HG03460 (cell line): ENCODE data around the gene NAA35.
"Not testable (repeated sequence)": the region's sequence is repeated elsewhere in the genome, so short reads cannot be mapped to it uniquely, and the experiment has no call there.

Source experiments
- ATAC-seq: cut with Tn5 transposase; IDR thresholded peaks from one replicate; pipeline ENCODE4 v1.9.1; 2021; ENCODE audit not compliant: unreplicated experiment

The NAA35 gene

DNA sequence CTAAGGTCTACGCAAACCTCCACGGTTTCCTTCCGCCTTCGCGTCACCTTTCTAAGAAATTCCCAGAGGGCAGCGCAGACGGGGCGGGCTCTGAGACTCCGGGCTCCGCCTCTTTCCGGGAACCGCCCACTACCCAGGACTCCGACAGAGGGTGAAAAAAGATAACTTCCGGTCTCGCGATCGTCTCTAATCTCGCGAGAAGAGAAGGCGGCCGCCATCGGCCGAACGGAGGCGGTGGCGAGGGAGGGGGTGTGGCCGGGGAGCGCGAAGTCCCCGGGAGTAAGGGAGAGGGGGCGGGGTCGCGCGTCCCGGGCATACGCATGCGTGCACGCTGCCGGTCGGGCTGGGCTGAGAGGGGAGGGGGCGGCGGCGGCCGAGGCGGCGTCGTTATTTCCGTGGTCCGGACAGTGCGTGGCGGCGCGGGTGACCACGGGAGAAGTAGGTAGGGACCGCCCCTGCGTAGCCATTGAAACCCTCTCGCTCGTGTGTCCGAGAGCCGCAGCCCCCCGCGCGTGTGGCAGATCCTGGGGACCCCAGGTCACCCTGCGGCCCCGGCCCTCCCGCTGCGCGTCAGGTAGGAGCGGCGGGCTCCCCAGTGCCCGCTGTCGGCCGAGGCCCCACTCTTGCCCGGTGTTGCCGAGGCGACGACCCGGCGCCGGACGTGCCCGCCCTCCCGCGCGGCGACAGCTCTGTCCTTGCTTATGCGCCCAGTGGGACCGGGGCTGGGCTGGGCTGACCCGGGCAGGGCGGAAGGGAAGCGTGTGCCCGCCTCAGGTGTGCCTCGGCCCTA lies at the start of gene NAA35:
Gene NAA35, plus strand, starts transcription at position 315 of the 790 bp plus-strand sequence. CDS start 1,014 bp downstream, outside the sequence.
- peak; percentile 85 for ATAC-seq

DNA sequence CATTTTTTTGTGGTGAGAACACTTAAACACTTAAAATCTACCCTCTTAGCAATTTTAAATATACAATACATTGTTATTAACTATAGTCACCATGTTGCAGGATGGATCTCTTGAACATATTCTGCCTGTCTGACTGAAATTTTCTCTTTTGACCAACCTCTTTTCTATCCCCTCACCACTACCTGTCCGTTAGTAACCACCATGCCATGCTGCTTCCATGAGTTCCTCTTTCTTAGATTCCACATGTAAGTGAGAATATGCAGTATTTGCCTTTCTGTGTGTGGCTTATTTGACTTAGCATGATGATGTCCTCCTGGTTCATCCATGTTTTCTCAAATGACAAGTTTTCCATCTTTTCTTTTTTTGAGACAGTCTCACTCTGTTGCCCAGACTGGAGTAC lies 48.5 kb upstream of the NAA35 start:
- no peak for ATAC-seq

DNA sequence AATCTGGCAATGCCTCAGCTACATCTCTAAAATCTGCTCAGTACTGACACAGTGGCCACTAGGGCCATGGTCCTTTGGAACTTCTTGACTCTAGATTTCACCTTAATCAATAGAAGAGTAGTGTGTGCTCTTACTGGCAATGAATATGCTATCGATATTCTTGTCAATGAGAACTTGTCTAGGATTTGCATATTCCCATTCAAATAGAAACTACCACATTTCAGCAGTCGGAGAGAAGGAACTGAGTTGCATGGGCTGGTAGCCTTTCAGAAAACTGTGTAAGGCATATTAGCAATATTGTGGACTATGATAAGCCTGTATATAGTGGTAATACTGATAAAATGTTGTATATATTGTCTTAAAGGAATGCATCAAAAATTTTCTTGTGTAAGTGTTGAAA lies 45.3 kb upstream of the NAA35 start:
- ATAC-seq: no peak

DNA sequence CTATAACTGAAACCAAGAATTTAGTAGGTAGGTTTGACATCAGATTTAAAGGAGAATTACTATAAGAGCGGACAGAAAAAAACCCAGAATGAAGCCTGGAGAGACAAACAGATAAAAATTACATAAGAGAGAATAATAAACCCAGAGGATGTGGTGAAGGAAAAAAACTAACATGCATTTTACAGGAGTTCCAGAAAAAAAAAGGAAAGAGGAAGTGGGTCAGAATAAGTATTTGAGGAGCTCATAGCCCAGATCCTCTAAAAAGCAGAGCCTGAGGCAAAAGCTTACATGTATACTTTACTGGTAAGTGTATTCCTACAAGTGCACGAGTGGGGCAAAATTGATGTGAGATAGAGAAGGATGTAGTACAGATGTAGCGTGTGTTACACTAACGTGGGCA lies 43.1 kb upstream of the NAA35 start:
- ATAC-seq: no peak

DNA sequence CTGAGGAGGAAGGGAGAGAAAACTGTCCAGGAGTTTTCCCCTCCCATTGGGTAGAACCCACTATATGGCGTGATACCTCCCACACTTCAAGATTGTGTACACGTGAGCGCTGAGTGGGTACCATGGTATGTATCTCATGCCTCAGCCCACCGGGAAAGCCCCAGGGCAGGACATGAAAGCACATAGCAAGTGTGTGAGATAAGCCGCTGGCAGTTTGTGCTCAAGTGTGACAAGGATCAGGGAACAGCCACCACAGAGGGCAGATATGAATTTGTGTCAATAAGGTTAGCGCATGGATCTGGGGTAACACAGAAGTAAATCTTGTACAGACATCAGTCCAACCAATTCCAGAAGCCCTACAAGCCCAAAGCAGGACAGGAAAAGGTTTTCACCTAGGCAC lies 42.6 kb upstream of the NAA35 start:
- ATAC-seq: no peak

DNA sequence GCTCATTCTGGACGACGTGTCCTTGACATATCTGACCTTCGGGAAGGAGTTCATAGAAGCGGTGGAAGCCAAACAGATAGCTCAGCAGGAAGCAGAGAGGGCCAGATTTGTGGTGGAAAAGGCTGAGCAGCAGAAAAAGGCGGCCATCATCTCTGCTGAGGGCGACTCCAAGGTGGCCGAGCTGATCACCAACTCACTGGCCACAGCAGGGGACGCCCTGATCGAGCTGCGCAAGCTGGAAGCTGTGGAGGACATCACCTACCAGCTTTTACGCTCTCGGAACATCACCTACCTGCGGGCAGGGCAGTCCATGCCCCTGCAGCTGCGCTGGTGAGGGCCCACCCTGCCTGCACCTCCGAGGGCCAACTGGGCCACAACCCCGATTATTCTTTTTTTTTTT lies 41.6 kb upstream of the NAA35 start:
- ATAC-seq: no peak

DNA sequence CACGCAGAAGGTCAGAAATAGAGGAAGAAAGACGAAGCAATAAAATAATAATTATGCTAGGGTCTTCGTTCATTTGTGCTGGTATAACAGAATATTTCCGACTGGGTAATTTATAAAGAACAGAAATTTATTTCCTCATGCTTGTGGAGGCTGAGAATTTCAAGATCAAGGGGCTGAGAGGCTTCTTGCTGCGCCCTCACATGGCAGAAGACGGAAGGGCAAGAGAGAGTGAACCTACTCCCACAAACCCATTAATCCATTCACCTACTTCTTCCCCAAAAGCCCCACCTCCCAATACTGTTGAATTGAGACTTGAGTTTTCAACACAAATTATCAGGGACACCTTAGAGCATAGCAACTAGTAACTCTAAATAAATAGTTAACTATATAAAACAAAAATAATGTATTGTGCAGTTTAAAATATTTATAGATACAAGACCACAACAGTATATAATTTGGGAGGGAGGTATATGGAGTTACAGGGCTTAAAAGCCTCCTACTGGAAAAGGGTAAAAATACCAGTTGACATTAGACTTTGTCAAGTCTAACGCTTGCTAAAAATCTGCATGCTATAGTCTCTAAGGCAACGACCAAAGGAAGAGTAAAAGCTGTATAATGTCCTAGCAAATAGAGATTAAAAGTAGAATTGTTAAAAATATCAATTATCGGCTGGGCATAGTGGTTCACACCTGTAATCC lies 40.3 kb upstream of the NAA35 start:
- ATAC-seq: no peak

DNA sequence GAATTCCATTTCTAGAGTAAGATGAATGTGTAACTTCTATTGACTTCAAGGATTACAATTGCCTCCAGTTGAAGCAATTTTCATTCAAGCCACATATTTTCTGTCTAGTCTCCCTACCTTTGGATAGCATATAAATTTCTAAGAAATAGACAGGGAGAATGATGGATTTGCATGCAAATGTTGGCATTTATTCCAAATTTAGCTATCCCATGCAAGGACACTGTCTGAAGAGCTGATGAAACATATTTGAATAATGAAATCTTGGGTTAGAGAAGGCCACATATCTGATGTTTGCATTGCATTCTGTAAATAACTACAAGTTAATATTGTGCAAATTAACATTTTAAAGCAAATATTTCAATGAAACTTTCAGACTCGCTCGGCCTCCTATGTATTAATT lies 36.0 kb upstream of the NAA35 start:
- no peak for ATAC-seq

DNA sequence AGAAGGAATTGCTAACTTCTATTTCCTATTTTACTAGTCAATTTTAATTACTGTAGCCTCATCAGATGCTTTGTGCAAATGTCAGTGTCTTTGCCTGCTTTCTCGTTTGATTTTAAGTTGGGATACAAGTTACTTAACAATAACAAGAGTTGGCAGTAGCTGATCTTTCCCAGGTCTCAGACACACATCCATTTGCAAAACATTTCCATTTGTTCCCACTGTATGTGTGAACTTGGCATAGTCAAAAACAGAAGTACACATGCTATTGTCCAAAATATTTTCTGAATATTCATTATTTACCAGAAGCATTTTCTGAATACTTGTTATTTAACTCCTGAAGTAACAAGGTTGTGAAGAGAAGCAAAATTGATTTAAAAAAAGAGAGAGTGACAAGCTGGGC lies 35.0 kb upstream of the NAA35 start:
- ATAC-seq: no peak

DNA sequence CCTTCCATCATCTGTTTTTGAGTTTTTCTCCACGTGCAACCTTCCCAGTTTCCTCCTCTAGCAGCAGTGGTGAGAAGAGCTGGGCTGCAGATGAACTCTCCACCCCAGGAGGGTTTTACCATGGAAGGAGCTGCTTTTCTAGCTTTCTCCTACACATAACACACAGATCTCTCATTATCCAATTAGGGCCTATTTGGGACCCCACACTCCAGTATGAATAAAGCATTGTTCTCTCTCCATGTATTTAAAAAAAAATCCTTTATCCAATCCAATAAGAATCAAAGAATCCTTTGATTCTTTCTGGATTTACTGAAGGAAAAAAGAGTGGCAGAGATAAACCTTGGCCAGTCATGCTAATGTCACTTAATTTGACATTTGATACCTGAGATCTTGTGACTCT lies 31.6 kb upstream of the NAA35 start:
- ATAC-seq: no peak

DNA sequence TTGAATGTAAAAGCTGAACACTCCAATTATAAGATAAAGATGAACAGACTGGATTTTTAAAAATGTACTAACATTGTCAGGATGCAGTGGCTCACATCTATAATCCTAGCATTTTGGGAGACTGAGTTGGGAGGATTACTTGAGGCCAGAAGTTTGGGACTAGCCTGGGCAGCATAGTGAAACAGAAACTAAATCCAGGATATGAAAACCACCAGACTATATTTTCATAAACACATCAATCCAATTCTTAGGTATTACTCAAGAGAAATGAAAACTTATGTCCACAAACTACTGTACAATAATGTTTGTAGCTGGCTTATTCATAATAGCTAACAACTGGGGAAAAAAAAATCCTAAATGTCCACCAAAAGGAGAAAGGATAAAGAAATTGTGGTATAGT lies 26.8 kb upstream of the NAA35 start:
- ATAC-seq: no peak

DNA sequence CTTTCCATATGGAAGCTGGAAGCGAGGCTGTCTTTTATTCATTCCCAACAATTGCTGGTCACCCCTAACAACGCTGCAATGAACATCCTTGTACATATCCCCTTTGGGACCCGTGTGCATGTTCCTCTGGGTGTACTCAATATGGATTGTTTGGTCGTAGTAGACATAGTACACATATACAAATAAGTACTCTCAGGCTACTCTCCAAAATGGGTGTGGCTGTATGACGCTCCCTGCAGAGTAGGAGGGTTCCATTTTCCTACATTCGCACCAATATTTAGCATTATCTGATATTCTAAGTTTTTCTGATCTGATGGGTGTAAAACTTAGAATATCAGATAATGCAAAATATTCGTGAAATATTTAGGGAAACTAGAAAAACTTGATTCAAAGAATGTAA lies 23.2 kb upstream of the NAA35 start:
- no peak for ATAC-seq

DNA sequence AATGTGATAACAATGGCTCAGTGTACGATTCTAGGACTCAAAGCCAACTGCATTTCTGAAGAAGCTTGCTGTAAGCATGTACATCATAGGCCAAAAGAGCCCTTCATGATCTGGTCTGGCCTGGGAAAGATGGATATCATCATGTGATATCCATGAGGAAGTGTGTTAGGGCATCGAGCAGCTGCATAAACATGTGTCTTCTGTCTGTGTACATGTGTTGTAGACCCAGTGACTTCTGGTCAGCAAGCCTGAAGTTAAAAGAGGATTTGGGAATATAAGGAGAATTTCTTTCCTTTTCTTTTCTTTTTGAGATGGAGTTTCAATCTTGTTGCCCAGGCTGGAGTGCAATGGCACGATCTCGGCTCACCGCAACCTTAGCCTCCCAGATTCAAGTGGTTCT lies 15.5 kb upstream of the NAA35 start:
- no peak for ATAC-seq

DNA sequence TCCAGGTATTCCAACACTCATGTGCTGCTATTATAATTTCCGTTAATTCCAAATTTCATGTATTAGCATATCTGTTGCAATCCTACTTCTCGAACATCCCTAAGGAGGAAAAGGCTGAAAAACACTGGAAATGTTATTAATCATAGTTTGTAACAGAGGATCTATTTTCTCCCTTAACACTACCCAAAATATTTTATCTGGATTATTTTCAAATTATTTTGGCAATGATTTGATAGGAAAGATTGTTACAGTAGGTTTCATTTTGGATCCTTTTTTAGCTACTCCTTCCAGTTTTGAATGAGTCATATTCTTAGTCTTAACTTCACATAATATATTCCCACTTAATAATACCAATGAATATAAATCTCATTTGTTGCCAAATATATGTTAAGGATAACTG lies 13.9 kb upstream of the NAA35 start:
- no peak for ATAC-seq

DNA sequence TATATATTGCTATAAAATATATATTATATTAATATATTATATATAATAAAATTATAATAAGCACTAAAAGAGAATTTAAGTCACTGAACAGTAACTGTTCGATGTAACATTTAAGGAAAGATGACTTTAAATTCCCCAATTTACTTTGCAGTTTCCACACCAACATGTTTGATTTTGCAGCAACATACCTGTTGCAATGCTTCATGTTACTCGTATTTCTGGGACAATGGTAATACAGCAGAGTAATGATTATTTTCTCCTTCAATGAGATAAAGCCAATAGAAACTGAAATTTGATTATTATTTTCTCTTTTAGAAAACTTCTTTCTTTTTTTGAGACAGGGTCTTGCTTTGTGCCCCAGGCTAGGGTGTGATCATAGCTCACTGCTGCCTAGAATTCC lies 9.5 kb upstream of the NAA35 start:
- ATAC-seq: no peak

DNA sequence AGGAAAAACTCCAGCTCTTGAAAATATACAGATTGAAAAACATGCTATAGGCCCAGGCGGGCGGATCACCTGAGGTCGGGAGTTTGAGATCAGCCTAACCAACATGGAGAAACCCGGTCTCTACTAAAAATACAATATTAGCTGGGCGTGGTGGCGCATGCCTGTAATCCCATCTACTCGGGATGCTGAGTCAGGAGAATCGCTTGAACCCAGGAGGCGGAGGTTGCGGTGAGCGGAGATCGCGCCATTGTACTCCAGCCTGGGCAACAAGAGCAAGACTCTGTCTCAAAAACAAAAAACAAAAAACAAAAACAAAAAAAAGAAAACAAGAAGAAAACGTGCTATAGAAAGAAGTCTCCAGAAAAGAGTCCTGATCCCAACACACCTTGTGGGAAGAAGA lies 5.0 kb upstream of the NAA35 start:
- not testable (repeated sequence) for ATAC-seq

DNA sequence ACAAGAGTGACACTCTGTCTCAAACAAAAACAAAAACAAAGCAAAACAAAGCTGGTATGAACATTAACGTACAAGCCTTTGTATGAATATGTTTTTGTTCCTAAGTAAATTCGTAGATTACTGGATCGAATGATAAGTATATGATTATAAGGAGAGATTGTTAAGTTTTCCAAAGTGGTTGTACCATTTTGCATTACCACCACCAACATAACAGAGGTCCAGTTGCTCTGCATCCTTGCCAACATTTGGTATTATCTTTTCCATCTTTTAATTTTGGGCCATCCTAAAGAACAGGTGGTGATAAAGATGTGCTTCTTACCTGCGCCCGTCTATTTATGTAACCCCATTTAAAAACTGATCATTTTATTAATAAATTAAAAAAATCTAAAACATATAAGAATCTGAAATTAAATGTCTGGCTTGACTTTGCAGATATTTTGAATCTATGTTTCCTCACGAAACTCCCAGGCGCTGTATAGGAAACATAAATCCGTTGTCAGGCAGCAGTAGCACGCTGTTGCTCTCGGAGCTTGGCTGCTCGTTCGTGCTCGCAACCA lies 593 bp upstream of the NAA35 start:
- ATAC-seq: no peak

DNA sequence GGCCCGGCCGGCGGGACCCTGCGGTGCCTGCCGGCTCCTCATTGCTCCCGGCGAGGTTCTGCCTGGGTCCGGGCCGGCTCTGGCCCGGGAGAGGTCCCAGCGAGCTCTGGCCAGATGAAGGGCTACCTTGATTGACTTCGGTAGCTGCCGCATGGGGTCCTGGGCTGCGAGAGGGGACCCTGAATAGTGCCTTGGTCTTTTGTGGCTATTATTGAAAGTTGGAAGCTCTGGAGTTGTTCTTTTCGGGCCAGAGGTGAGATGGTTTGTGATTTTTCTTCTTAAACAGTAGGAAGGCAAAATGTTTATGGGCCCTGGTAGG lies 635 bp downstream of the NAA35 start:
- no peak for ATAC-seq

DNA sequence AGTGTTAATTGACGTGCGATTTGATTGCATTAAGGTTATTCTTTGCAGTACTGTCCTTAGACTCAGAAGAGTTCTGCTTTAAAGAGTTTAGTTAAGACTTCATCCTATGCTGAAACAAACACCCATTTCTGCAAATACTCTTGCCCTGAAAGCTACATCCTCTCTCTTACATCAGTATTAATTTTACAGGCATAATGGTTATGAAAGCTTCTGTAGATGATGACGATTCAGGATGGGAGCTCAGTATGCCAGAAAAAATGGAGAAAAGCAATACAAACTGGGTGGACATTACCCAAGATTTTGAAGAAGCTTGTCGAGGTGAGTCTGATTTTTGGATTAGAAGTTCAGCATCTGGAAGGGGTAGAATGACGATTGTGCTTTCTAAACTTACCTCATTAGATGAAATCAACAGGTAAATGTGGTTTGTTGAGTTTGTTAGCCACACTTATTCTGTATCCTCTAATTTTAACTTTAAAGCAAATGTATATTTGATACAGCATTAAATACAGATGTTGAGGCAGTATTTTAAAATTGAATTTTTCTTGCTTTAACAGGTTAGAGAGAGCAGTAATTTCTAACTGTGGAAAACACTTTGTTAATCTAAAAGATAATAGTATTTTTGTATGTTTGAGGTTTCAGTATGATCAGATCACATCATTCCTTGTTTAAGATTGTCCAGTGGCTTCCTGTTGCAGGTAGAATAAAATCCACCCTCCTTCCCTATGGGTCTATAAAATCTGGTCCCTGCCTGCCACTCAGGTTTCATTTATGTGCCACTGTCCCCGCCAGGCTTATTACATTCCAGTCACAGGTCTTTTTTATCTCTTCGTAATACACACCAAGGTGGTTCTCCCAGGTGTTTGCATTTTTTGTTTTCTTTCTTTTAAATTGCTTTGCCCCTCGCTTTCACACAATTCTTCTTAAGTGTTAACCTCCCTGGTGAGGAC lies 1.3 kb downstream of the NAA35 start:
- no peak for ATAC-seq

DNA sequence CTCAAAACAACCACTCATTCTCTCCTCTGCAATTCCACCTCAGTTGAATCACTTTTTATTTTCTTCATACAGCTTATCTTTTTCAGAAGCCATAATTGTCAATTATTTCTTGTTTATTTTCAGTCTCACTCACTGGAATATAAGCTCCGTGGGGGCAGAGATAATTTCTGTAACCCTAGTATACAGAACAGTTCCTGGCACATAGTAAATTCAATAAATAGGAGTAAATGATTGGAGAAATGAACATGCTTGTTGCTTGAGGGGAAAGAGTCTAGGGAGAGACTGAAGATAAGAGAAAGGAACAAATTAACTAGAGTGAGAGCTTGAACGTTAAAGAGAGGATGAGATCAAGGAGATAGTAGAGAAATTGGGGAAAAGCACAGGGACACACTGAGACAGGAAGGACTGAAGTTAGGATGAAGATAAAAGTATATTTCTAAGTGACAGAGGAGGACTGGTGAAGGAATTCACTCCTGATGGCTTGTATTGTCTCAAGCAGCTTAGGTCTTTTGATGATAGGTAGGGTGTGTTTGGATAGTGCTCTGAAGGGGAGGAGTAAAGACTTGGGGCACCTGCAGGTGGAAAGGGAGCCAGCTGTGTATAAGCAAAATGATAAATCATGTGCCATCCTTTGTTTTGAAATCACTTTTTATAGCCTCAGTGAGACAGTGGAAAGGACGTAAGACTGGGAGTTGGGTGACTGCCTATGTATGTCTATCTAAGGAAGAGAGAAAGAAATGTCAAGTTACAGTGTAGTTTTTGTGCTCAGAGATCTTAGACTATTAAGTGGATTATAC lies 2.2 kb downstream of the NAA35 start:
- no peak for ATAC-seq
